Lower leg skin (tissue), 3 donors: Measurements from ENCODE around the gene GRK6.

Experiments used
- CTCF ChIP-seq, 3 donors: fragments of 450-650 bp; IDR thresholded peaks; one replicate each; pipeline ENCODE4 v1.5.1; 2016; ENCODE audit warnings: antibody characterized with exemption in 3 of 3, mild to moderate bottlenecking in 3 of 3, moderate library complexity in 2 of 3
- POLR2A ChIP-seq, 2 donors: fragments of 450-650 bp; IDR thresholded peaks; one replicate each; pipeline ENCODE4 v1.6.1; 2016 to 2017; ENCODE audit warnings: antibody characterized with exemption in 2 of 2, mild to moderate bottlenecking in 1 of 2, moderate library complexity in 1 of 2

- TF ChIP-seq CTCF (IDR thresholded peaks at IDR 0.05) (no peak), POLR2A (IDR thresholded peaks at IDR 0.05) (no peak)
Measured at GRCh38 chr5:177384134-177384533, 42.3 kb upstream of the GRK6 start, which contains the start of gene SLC34A1.
